Measurements from ENCODE around the gene COA3. TPM values are rescaled to one million over a fixed set of nuclear protein-coding genes. Genes with fewer than 3 reads are reported as not detected.

COA3 gene
- total and polyA plus RNA-seq, 7 donors: 73.4 to 382 (median 100) TPM

DNA sequence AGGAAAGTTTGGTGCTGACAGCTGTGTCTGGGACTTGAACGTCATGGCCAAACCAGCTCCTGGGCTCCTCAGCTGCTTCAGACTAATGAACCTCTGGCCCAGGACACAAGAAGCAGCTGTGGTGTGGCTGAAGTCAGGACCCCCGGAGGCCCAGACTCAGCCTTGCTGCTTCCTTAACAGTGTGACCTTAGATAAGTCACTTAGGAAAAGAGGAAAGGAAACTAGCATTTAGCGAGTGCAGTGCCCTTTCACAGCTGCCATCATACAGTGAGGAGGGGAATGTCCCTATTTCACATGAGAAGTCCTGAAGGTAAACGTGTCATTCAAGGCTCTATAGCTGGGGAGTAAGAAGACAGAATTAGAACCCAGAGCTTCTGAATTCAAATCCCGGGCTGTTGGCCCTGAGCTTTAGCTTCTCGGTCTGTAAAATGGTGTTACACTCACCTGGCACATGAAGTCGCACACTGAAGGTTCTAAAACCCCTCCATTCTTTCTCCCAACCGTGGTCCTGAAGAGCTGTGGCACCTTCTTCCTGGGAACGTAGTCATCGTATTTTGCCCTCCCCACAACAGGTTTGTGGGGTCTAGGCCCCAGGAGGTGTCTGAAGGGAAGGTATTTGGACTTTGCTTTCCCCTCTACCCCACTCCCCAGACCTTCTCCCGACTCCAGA lies 38.4 kb downstream of the COA3 start:
- no peak for TF ChIP-seq POLR2A (IDR thresholded peaks at IDR 0.05)
- TF ChIP-seq, protein P1, sequence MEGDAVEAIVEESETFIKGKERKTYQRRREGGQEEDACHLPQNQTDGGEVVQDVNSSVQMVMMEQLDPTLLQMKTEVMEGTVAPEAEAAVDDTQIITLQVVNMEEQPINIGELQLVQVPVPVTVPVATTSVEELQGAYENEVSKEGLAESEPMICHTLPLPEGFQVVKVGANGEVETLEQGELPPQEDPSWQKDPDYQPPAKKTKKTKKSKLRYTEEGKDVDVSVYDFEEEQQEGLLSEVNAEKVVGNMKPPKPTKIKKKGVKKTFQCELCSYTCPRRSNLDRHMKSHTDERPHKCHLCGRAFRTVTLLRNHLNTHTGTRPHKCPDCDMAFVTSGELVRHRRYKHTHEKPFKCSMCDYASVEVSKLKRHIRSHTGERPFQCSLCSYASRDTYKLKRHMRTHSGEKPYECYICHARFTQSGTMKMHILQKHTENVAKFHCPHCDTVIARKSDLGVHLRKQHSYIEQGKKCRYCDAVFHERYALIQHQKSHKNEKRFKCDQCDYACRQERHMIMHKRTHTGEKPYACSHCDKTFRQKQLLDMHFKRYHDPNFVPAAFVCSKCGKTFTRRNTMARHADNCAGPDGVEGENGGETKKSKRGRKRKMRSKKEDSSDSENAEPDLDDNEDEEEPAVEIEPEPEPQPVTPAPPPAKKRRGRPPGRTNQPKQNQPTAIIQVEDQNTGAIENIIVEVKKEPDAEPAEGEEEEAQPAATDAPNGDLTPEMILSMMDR (IDR thresholded peaks at IDR 0.05): no peak
- TF ChIP-seq POLR2AphosphoS5 (IDR thresholded peaks at IDR 0.05): no peak
- TF ChIP-seq EP300 (IDR thresholded peaks at IDR 0.05): no peak
- 52% methylated on average over 11 of the region's 11 CpGs for WGBS, 2 donors
- no peak for DNase-seq
- intact Hi-C loops (cut with DNase I): no loop called here
- H3K27me3 ChIP-seq: peaks cover 4 to 29% (median 20%) of the 10 kb centered on the region in 3 donors
- peak overlapping the region in 3 of 4 donors; percentile 50 to 64 (median 57) for H3K4me3 ChIP-seq
- peaks cover 0 to 20% (median 17%) of the 10 kb centered on the region in 4 donors for H3K4me1 ChIP-seq
- H3K36me3 ChIP-seq: no peaks in the 10 kb centered on the region
- peak overlapping the region in 2 of 4 donors; percentile 43 to 77 for H3K27ac ChIP-seq
- no peaks in the 10 kb centered on the region for H3K9me3 ChIP-seq

DNA sequence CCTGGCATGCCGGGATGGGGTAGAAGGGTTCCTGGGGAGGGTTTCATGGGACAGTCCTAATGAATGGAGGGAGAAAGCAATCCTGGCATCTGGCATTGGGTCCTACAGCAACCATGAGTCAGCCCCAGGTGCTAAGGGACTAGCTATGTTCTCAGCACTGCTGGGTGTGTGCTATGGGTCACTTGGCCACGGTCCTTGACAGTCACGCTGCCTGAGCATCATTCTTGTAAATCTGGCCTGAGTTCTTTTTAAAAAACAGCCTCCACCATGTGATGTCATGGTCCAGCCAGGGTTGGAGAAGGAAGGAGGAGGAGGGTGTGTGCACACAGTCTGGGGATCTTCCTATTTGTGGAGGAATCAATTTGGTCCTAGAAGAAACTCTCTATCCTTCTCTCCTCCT lies 43.7 kb downstream of the COA3 start:
- peak in 1 of 4 donors; percentile 50 for TF ChIP-seq POLR2AphosphoS5 (IDR thresholded peaks at IDR 0.05)
- no peak for TF ChIP-seq POLR2A (IDR thresholded peaks at IDR 0.05)
- Histone ChIP-seq H3K9me3 (no peaks in the 10 kb centered on the region), H3K36me3 (no peaks in the 10 kb centered on the region), H3K27ac (peak overlapping the region in 1 of 4 donors; percentile 40), H3K4me3 (no peak overlapping the region), H3K4me1 (peaks cover 0 to 8% (median 3%) of the 10 kb centered on the region in 4 donors), H3K27me3 (no peaks in the 10 kb centered on the region)
- intact Hi-C loops (cut with DNase I): no loop called here
- WGBS, 2 donors: 81 to 85% methylated on average over 3 of the region's 3 CpGs
- peak; percentile 90 for DNase-seq

GRCh38 chr17:42751628-42752027 lies 46.9 kb downstream of the COA3 start:
- peaks cover 0 to 8% (median 3%) of the 10 kb centered on the region in 4 donors for H3K4me1 ChIP-seq
- H3K9me3 ChIP-seq: no peaks in the 10 kb centered on the region
- intact Hi-C loops (cut with DNase I): no loop called here
- H3K27ac ChIP-seq: no peak overlapping the region
- H3K36me3 ChIP-seq: no peaks in the 10 kb centered on the region
- no peak overlapping the region for H3K4me3 ChIP-seq
- WGBS, 2 donors: 82% methylated on average over 7 of the region's 7 CpGs
- no peak for DNase-seq
- no peaks in the 10 kb centered on the region for H3K27me3 ChIP-seq
- TF ChIP-seq POLR2AphosphoS5 (IDR thresholded peaks at IDR 0.05): no peak
- TF ChIP-seq POLR2A (IDR thresholded peaks at IDR 0.05): no peak
- TF ChIP-seq, protein P1 (IDR thresholded peaks at IDR 0.05): no peak

GRCh38 chr17:42750739-42751344 lies 47.7 kb downstream of the COA3 start:
- H3K4me1 ChIP-seq: peaks cover 0 to 8% (median 3%) of the 10 kb centered on the region in 4 donors
- H3K4me3 ChIP-seq: no peak overlapping the region
- H3K36me3 ChIP-seq: no peaks in the 10 kb centered on the region
- intact Hi-C loops (cut with DNase I): no loop called here
- H3K9me3 ChIP-seq: no peaks in the 10 kb centered on the region
- DNase-seq: no peak
- 33 to 67% methylated on average over 3 of the region's 3 CpGs for WGBS, 2 donors
- TF ChIP-seq EP300 (IDR thresholded peaks at IDR 0.05): no peak
- no peaks in the 10 kb centered on the region for H3K27me3 ChIP-seq
- H3K27ac ChIP-seq: peak overlapping the region in 3 of 4 donors; percentile 10 to 72 (median 38)

- peak; percentile 70 for DNase-seq
- Histone ChIP-seq H3K4me3 (no peak overlapping the region), H3K27me3 (no peaks in the 10 kb centered on the region), H3K27ac (peak overlapping the region; percentile 10 to 72 (median 22)), H3K9me3 (no peaks in the 10 kb centered on the region), H3K4me1 (peaks cover 0 to 13% (median 8%) of the 10 kb centered on the region in 4 donors), H3K36me3 (no peaks in the 10 kb centered on the region)
- intact Hi-C loops (cut with DNase I): no loop called here
- TF ChIP-seq EP300 (IDR thresholded peaks at IDR 0.05): no peak
- TF ChIP-seq POLR2AphosphoS5 (IDR thresholded peaks at IDR 0.05): no peak
- no peak for TF ChIP-seq POLR2A (IDR thresholded peaks at IDR 0.05)
- TF ChIP-seq, protein P1 (IDR thresholded peaks at IDR 0.05): no peak
- 79% methylated on average over 11 of the region's 11 CpGs for WGBS, 2 donors
Measured at GRCh38 chr17:42748908-42749798, 49.4 kb downstream of the COA3 start.

Data from sigmoid colon (tissue), 7 donors.